ENCODE measurements around the gene TBC1D16. TPM values are rescaled to one million over a fixed set of nuclear protein-coding genes. Genes with fewer than 3 reads are reported as not detected.

The TBC1D16 gene
- total and polyA plus RNA-seq, 8 donors: 17.3 to 49.1 (median 31.3) TPM

- Histone ChIP-seq H3K9me3 (no peaks in the 10 kb centered on the region), H3K4me1 (peaks cover 0 to 12% of the 10 kb centered on the region in 2 donors), H3K27ac (no peak overlapping the region), H3K27me3 (peaks cover 0 to 25% of the 10 kb centered on the region in 2 donors), H3K4me3 (no peak overlapping the region), H3K36me3 (no peaks in the 10 kb centered on the region)
- peak in 3 of 4 donors; percentile 60 to 89 (median 81) for DNase-seq
- TF ChIP-seq CTCF (IDR thresholded peaks at IDR 0.05): peak; percentile 19 to 21
- intact Hi-C loops (cut with DNase I): loop anchor here in 1 of 2 donors (10.0 kb wide), 1 partner anchor 131 kb away; no protein-coding TSS in a partner anchor
- ATAC-seq: peak; percentile 75
Observed at GRCh38 chr17:79915850-79916430, 119.7 kb downstream of the TBC1D16 start.

GRCh38 chr17:79914813-79915740 is 120.6 kb downstream of the TBC1D16 start:
- Histone ChIP-seq H3K4me1 (peaks cover 0 to 12% of the 10 kb centered on the region in 2 donors), H3K36me3 (no peaks in the 10 kb centered on the region), H3K4me3 (no peak overlapping the region), H3K27me3 (peaks cover 0 to 17% of the 10 kb centered on the region in 2 donors), H3K27ac (no peak overlapping the region), H3K9me3 (no peaks in the 10 kb centered on the region)
- TF ChIP-seq CTCF (IDR thresholded peaks at IDR 0.05): no peak
- DNase-seq: peak in 1 of 4 donors; percentile 51
- intact Hi-C loops (cut with DNase I): loop anchor here in 1 of 2 donors (10.0 kb wide), 1 partner anchor 130 kb away; no protein-coding TSS in a partner anchor
- ATAC-seq: no peak

- no peaks in the 10 kb centered on the region for H3K9me3 ChIP-seq
- no peak overlapping the region for H3K27ac ChIP-seq
- no peak for TF ChIP-seq CTCF (IDR thresholded peaks at IDR 0.05)
- intact Hi-C loops (cut with DNase I): loop anchor here in 1 of 2 donors (10.0 kb wide), 1 partner anchor 129 kb away; no protein-coding TSS in a partner anchor
- peak in 1 of 4 donors; percentile 50 for DNase-seq
- ATAC-seq: no peak
- no peak overlapping the region for H3K4me3 ChIP-seq
- peaks cover 0 to 11% of the 10 kb centered on the region in 2 donors for H3K27me3 ChIP-seq
- H3K4me1 ChIP-seq: peaks cover 0 to 8% of the 10 kb centered on the region in 2 donors
- H3K36me3 ChIP-seq: no peaks in the 10 kb centered on the region
Observed at GRCh38 chr17:79913896-79914812, 121.5 kb downstream of the TBC1D16 start.

- ATAC-seq: no peak
- Histone ChIP-seq H3K9me3 (no peaks in the 10 kb centered on the region), H3K4me1 (peaks cover 0 to 1% of the 10 kb centered on the region in 2 donors), H3K27me3 (peaks cover 0 to 11% of the 10 kb centered on the region in 2 donors), H3K4me3 (no peak overlapping the region), H3K36me3 (no peaks in the 10 kb centered on the region), H3K27ac (no peak overlapping the region)
- peak in 1 of 4 donors; percentile 37 for DNase-seq
- intact Hi-C loops (cut with DNase I): loop anchor here in 1 of 2 donors (10.0 kb wide), 1 partner anchor 129 kb away; no protein-coding TSS in a partner anchor
- no peak for TF ChIP-seq CTCF (IDR thresholded peaks at IDR 0.05)
Observed at GRCh38 chr17:79913451-79913850, 122.2 kb downstream of the TBC1D16 start.
